HCT116 (cell line): ENCODE data around the gene PPP2R5D. TPM values are rescaled to one million over a fixed set of nuclear protein-coding genes. Genes with fewer than 3 reads are reported as not detected.
A peak's percentile ranks its signal among the peaks of the same experiment; 100 is the strongest.

Experiments
- CTCF ChIP-seq, 3 experiments: fragments of 200-600 bp in 1 of 3; sonication (generic) in 1 of 3; IDR thresholded peaks in 2 of 3; conservative IDR thresholded peaks in 1 of 3; 2 replicates each; pipeline ENCODE4 v1.5.1; 2012 to 2017; ENCODE audit warnings: low read depth in 2 of 3, low read length in 2 of 3, antibody characterized with exemption in 1 of 3, borderline replicate concordance in 1 of 3, control low read depth in 1 of 3, mild to moderate bottlenecking in 1 of 3, mixed read lengths in 1 of 3, mixed run types in 1 of 3, moderate library complexity in 1 of 3; ENCODE audit not compliant: insufficient read depth in 1 of 3
- FOSL1 ChIP-seq: IDR thresholded peaks from 2 replicates; pipeline ENCODE4 v1.6.1; 2012; ENCODE audit warnings: low read depth
- JUND ChIP-seq: IDR thresholded peaks from 2 replicates; pipeline ENCODE4 v1.6.1; 2012
- POLR2AphosphoS5 ChIP-seq: IDR thresholded peaks from 2 replicates; pipeline ENCODE4 v1.6.1; 2011; ENCODE audit warnings: mild to moderate bottlenecking, low read depth, low read length, moderate library complexity
- SRF ChIP-seq: IDR thresholded peaks from 2 replicates; pipeline ENCODE4 v1.6.1; 2012; ENCODE audit warnings: low read depth
- YY1 ChIP-seq: IDR thresholded peaks from 2 replicates; pipeline ENCODE4 v1.6.1; 2011; ENCODE audit warnings: low read length, low read depth, moderate library complexity, mild to moderate bottlenecking; ENCODE audit not compliant: insufficient replicate concordance; ENCODE audit errors: extremely low read depth
- ZBTB33 ChIP-seq: IDR thresholded peaks from 2 replicates; pipeline ENCODE4 v1.6.1; 2011; ENCODE audit warnings: mild to moderate bottlenecking, low read length, moderate library complexity; ENCODE audit not compliant: insufficient replicate concordance; ENCODE audit errors: extremely low read depth
- ZNF274 ChIP-seq: fragments of 200-500 bp; sonication (Bioruptor generic); IDR thresholded peaks from 2 replicates; pipeline ENCODE4 v1.6.1; 2014; ENCODE audit warnings: mild to moderate bottlenecking, low read depth, low read length, inconsistent platforms
- total RNA-seq: library from RNA; stranded (reverse); gene quantifications from one replicate; pipeline ENCODE4 v1.2.1, GENCODE V29; 2021; ENCODE audit not compliant: unreplicated experiment
- TF ChIP-seq, protein P1 (sequence below): IDR thresholded peaks from 2 replicates; pipeline ENCODE4 v1.6.1; 2012; ENCODE audit warnings: low read depth
- TF ChIP-seq, protein P2 (sequence below): IDR thresholded peaks from 2 replicates; pipeline ENCODE4 v1.6.1; 2012

The PPP2R5D gene
- total RNA-seq, 1 experiment from 2014 or later = 49.6 TPM

GRCh38 chr6:43013843-43014433 is 29.6 kb downstream of the PPP2R5D start, which contains the start of the genes KLHDC3 and MEA1 (continued):
- TF ChIP-seq, protein P1, sequence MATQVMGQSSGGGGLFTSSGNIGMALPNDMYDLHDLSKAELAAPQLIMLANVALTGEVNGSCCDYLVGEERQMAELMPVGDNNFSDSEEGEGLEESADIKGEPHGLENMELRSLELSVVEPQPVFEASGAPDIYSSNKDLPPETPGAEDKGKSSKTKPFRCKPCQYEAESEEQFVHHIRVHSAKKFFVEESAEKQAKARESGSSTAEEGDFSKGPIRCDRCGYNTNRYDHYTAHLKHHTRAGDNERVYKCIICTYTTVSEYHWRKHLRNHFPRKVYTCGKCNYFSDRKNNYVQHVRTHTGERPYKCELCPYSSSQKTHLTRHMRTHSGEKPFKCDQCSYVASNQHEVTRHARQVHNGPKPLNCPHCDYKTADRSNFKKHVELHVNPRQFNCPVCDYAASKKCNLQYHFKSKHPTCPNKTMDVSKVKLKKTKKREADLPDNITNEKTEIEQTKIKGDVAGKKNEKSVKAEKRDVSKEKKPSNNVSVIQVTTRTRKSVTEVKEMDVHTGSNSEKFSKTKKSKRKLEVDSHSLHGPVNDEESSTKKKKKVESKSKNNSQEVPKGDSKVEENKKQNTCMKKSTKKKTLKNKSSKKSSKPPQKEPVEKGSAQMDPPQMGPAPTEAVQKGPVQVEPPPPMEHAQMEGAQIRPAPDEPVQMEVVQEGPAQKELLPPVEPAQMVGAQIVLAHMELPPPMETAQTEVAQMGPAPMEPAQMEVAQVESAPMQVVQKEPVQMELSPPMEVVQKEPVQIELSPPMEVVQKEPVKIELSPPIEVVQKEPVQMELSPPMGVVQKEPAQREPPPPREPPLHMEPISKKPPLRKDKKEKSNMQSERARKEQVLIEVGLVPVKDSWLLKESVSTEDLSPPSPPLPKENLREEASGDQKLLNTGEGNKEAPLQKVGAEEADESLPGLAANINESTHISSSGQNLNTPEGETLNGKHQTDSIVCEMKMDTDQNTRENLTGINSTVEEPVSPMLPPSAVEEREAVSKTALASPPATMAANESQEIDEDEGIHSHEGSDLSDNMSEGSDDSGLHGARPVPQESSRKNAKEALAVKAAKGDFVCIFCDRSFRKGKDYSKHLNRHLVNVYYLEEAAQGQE = no peak
- no peak for TF ChIP-seq CTCF (IDR thresholded peaks at IDR 0.05 in 2 of 3, conservative IDR thresholded peaks at IDR 0.05 in 1 of 3; ENCODE audit: borderline replicate concordance in 1 of 3, insufficient read depth in 1 of 3, low read depth in 2 of 3, low read length in 2 of 3)
- no peak for TF ChIP-seq FOSL1
- TF ChIP-seq POLR2AphosphoS5 = peak; percentile 86
- TF ChIP-seq SRF = no peak
- TF ChIP-seq YY1 = peak; percentile 72
- TF ChIP-seq, protein P2, sequence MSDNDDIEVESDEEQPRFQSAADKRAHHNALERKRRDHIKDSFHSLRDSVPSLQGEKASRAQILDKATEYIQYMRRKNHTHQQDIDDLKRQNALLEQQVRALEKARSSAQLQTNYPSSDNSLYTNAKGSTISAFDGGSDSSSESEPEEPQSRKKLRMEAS = no peak
- no peak for TF ChIP-seq ZNF274
- TF ChIP-seq JUND = no peak
- peak; percentile 47 for TF ChIP-seq ZBTB33
